GM10248 (cell line): Measurements from ENCODE around the gene BASP1.

Experiments
- CTCF ChIA-PET: fragments of 300-600 bp; sonication (Branson Sonifier 250); formaldehyde crosslinking; extraction: SDS; loops from one replicate; lab custom pipeline; 2021; ENCODE audit warnings: antibody characterized with exemption; lab: Yijun Ruan, JAX
- POLR2A ChIA-PET: fragments of 350-650 bp; sonication (Branson Sonifier 250); formaldehyde crosslinking; extraction: SDS; loops from one replicate; lab custom pipeline; 2020; ENCODE audit warnings: antibody characterized with exemption; lab: Yijun Ruan, JAX
- DNase-seq: peaks from one replicate; pipeline ENCODE4 v3.0.0; 2012; ENCODE audit errors: extremely low spot score
- TF ChIP-seq, protein P1 (sequence below): IDR thresholded peaks from 2 replicates; pipeline ENCODE4 v1.5.1; 2012; ENCODE audit warnings: mild to moderate bottlenecking, low read depth; ENCODE audit errors: extremely low read depth, missing control alignments, control extremely low read depth

Gene BASP1

DNA sequence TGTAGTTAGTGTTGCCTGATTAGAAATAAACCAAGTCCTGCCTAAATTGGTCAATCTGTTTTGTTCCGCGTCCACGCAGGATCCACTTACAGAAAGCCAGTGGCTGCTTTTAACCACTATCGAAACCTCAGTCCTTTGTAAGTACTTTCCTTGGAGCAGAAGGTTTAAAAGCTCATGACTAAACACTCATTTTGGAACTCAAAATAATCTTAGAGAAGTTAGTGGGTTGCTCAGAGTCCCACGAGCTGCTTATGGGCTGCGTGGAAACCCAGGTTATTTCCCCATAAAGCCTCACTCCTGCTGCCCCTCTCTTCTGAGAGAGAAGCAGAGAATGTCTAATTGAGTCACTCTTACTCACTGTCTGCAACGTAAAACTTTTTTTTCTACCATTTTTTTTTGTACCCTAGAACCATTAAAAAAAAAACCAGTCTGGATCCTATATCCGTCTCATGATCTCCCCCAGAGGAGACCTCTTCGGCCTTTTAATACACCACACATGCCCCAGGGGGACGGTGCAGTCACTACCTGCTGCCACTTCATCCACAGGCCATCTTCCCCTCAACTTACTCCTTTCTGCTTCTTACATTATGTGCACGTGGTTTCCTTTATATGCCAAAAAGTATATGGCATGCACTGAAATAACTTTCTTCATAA is 7.6 kb downstream of the BASP1 start:
- peak; percentile 32 for DNase-seq
- ChIA-PET CTCF (interaction anchor here (0.8 to 2.6 kb wide), 4 partner anchors 8 to 19 kb away, joined by 3 to 12 read pairs (median 6); no protein-coding TSS in a partner anchor), POLR2A (interaction anchor here (1.0 kb wide), 1 partner anchor 9 kb away, joined by 4 read pairs; no protein-coding TSS in a partner anchor)
- TF ChIP-seq, protein P1, sequence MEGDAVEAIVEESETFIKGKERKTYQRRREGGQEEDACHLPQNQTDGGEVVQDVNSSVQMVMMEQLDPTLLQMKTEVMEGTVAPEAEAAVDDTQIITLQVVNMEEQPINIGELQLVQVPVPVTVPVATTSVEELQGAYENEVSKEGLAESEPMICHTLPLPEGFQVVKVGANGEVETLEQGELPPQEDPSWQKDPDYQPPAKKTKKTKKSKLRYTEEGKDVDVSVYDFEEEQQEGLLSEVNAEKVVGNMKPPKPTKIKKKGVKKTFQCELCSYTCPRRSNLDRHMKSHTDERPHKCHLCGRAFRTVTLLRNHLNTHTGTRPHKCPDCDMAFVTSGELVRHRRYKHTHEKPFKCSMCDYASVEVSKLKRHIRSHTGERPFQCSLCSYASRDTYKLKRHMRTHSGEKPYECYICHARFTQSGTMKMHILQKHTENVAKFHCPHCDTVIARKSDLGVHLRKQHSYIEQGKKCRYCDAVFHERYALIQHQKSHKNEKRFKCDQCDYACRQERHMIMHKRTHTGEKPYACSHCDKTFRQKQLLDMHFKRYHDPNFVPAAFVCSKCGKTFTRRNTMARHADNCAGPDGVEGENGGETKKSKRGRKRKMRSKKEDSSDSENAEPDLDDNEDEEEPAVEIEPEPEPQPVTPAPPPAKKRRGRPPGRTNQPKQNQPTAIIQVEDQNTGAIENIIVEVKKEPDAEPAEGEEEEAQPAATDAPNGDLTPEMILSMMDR: no peak

DNA sequence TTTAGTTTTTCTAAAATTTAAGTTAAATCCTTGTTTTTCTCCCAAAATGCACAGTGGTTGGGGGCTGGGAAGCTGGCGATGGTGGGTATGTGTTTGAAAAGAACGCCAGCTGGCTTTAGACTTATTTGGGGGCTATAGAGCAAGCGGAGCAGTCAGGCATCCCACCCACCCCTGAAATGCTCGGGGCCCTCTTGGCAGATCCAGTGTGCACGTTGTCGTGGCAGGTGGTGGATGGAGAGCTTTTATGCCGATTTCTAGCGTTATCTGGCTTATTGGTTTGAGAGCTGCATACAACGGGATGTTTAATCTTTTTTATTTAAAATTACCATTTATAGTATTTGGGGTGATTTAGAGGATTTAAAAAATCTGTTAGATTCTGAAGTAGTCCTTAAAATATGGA is 8.1 kb downstream of the BASP1 start:
- no peak for DNase-seq
- ChIA-PET CTCF (interaction anchor here (1.1 to 2.1 kb wide), 5 partner anchors 10 to 1056 kb away, joined by 3 to 12 read pairs (median 4); no protein-coding TSS in a partner anchor), POLR2A (interaction anchor here (1.0 kb wide), 1 partner anchor 9 kb away, joined by 4 read pairs; no protein-coding TSS in a partner anchor)
- TF ChIP-seq, protein P1: no peak

DNA sequence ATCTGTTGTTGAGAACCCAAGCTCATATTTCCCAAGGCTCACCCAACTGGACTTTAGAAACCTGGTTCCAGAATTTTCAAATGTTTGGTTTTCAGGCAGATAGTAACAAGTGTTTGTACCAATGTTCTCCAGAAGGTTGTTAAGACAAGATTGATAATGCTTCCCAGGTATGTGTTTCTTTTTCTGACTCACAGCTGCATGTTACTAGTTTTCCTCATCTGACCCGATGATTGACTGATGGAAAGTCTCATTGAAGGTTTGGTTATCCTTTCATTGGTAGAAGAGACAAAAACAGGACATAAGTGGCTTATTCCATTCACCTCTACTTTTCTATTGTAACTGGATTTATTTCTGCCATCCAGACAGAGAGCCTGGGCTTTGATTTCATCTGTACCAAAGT is 10.4 kb downstream of the BASP1 start:
- ChIA-PET CTCF (interaction anchor here (1.0 to 2.5 kb wide), 3 partner anchors 10 to 42 kb away, joined by 3 to 7 read pairs (median 6); no protein-coding TSS in a partner anchor), POLR2A (no interaction called here)
- no peak for DNase-seq
- TF ChIP-seq, protein P1: no peak

DNA sequence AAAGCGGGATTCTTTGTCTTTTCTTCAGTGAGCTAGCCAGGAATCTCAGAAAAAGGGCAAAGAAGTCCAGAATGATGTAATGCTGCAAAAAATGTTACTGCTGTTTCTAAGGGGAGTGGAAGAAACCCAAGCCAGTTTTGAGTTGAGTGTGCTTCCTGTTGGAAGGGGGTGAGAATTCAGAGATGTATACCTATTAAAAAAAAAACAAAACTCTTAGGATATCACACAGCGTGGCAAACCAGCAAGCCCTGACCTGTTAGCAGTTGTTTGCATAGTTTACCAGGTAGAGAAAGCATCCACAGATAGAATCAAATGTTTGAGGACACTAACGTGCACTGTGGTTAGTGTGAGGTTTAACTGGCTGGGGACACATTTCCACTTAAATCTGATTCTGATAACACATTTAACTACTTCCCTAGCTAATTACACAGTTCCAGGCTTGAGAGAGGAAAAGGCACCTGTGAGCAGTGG is 11.4 kb downstream of the BASP1 start:
- DNase-seq: peak; percentile 28
- ChIA-PET CTCF (interaction anchor here (0.7 to 2.5 kb wide), 5 partner anchors 9 to 51 kb away, joined by 3 to 7 read pairs (median 5); no protein-coding TSS in a partner anchor), POLR2A (no interaction called here)
- TF ChIP-seq, protein P1: no peak

DNA sequence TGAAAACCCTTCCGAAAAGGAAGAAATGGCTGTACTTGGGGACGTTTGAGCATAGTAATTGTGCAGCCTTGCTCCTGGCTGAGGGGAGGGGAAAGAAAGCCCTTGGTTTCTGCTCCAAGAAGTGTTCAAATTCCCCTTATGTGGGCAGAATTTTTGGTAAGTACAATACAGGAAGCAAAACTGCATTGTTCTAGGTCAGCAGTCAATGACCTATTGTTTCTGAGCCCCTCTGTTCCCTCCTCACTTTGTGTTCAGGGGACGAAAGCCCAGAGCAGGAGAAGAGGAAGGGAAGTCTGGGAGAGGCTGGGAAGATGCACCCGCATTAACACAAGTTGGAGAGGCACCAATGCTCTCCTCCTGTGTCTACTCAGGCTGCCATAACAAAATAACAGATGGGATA is 11.9 kb downstream of the BASP1 start:
- ChIA-PET CTCF (interaction anchor here (0.7 to 2.5 kb wide), 5 partner anchors 13 to 50 kb away, joined by 3 to 7 read pairs (median 3); no protein-coding TSS in a partner anchor), POLR2A (interaction anchor here (0.7 kb wide), 1 partner anchor 271 kb away, joined by 5 read pairs; no protein-coding TSS in a partner anchor)
- DNase-seq: peak; percentile 34
- TF ChIP-seq, protein P1: no peak

DNA sequence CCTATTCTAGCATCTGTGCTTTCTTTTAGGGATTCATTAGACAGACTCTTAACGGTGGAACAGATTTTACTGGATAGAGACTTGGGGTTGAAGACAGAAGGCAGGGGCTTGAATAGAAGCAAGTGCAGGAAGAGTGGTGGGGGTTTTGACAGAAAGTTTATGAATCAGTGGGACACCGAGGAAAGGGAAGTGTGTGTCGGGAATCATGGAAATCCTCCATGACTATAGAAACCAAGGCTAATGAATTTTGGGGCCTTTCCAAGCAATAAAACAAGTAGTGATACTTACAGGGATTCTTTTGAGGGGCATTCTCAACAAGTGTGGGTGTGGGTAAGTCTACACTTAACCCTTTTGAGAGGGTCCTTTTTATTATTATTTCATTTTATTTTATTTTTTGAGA is 12.8 kb downstream of the BASP1 start:
- no peak for DNase-seq
- TF ChIP-seq, protein P1: no peak
- CTCF ChIA-PET: interaction anchor here (1.1 to 2.5 kb wide), 2 partner anchors 14 to 40 kb away, joined by 3 to 7 read pairs; no protein-coding TSS in a partner anchor
- POLR2A ChIA-PET: interaction anchor here (0.7 kb wide), 1 partner anchor 270 kb away, joined by 5 read pairs; no protein-coding TSS in a partner anchor
